Common myeloid progenitor, CD34-positive (primary cell): ENCODE results near the gene TMTC3. TPM values are rescaled to one million over a fixed set of nuclear protein-coding genes. Genes with fewer than 3 reads are reported as not detected.

Experiments used
- CTCF ChIA-PET: fragments of 350-600 bp; sonication (Branson Sonifier 250); formaldehyde crosslinking; loops from one replicate; lab custom pipeline; 2021; ENCODE audit warnings: antibody characterized with exemption; lab: Charles Lee
- POLR2A ChIA-PET: fragments of 350-600 bp; sonication (Branson Sonifier 250); formaldehyde crosslinking; loops from one replicate; lab custom pipeline; 2021; ENCODE audit warnings: antibody characterized with exemption; lab: Charles Lee
- DNase-seq, 3 donors: peaks; one replicate each; pipeline versions ENCODE4 v3.0.0 to v3.0.0-alpha.2; 2013
- H3K27ac ChIP-seq, 2 experiments: 1 replicate in 1 of 2; 2 replicates in 1 of 2; pipeline ENCODE4 v1.7.0; 2013; ENCODE audit warnings: inconsistent platforms in 2 of 2, low read length in 2 of 2, mild to moderate bottlenecking in 2 of 2, low read depth in 1 of 2, moderate library complexity in 1 of 2; ENCODE audit not compliant: severe bottlenecking in 2 of 2, insufficient read depth in 1 of 2, poor library complexity in 1 of 2
- H3K27me3 ChIP-seq, 5 experiments: replicated peaks in 2 of 5; 1 replicate in 3 of 5; 2 replicates in 2 of 5; pipeline versions ENCODE4 v1.6.1 to v1.7.0; 2013; ENCODE audit warnings: low read length in 4 of 5, mild to moderate bottlenecking in 2 of 5, moderate library complexity in 2 of 5, inconsistent platforms in 1 of 5; ENCODE audit not compliant: insufficient read depth in 5 of 5, control insufficient read depth in 4 of 5
- H3K36me3 ChIP-seq, 4 experiments: 1 replicate in 2 of 4; 2 replicates in 2 of 4; pipeline versions ENCODE4 v1.6.1 to v1.7.0; 2013; ENCODE audit warnings: low read length in 3 of 4, control low read depth in 1 of 4, mild to moderate bottlenecking in 1 of 4; ENCODE audit not compliant: control insufficient read depth in 4 of 4, insufficient read depth in 4 of 4
- H3K4me1 ChIP-seq, 4 experiments: 1 replicate in 3 of 4; 2 replicates in 1 of 4; pipeline versions ENCODE4 v1.6.1 to v1.7.1; 2013; ENCODE audit warnings: low read length in 3 of 4, mild to moderate bottlenecking in 3 of 4, control low read depth in 1 of 4, inconsistent platforms in 1 of 4, moderate library complexity in 1 of 4; ENCODE audit not compliant: control insufficient read depth in 4 of 4, insufficient read depth in 4 of 4; ENCODE audit errors: control extremely low read depth in 1 of 4
- H3K4me3 ChIP-seq, 7 experiments: 1 replicate in 4 of 7; 2 replicates in 3 of 7; pipeline versions ENCODE4 v1.5.1 to v1.7.0; 2013; ENCODE audit warnings: mild to moderate bottlenecking in 7 of 7, low read length in 6 of 7, moderate library complexity in 6 of 7, inconsistent platforms in 2 of 7, low read depth in 2 of 7, control low read depth in 1 of 7; ENCODE audit not compliant: insufficient read depth in 4 of 7, control insufficient read depth in 1 of 7; ENCODE audit errors: extremely low read depth in 1 of 7
- H3K9me3 ChIP-seq, 5 experiments: 1 replicate in 4 of 5; 2 replicates in 1 of 5; pipeline versions ENCODE4 v1.6.1 to v1.7.1; 2013; ENCODE audit warnings: low read length in 4 of 5, mild to moderate bottlenecking in 2 of 5, inconsistent platforms in 1 of 5, low read depth in 1 of 5, moderate library complexity in 1 of 5; ENCODE audit not compliant: control insufficient read depth in 4 of 5, insufficient read depth in 2 of 5; ENCODE audit errors: control extremely low read depth in 1 of 5
- WGBS: methylation state at CpG from one replicate; pipeline ENCODE4 v1.1.5; 2013; ENCODE audit not compliant: insufficient coverage; 5-methylcytosine and 5-hydroxymethylcytosine counted together
- polyA plus RNA-seq: library from polyadenylated mRNA; unstranded; fragments of 120-200 nt; gene quantifications from one replicate; pipeline ENCODE4 v1.2.1, GENCODE V29; 2013

The TMTC3 gene
- polyA plus RNA-seq = 4.8 TPM

GRCh38 chr12:88141774-88142609, at the start of gene TMTC3, which contains the start of gene CEP290:
TMTC3 (plus strand) TSS chr12:88142307; CDS start chr12:88148316, 6,009 bp downstream.
CEP290 (minus strand) TSS chr12:88142088; CDS start chr12:88141307, 781 bp downstream.
- H3K36me3 ChIP-seq = peaks cover 0 to 20% (median 6%) of the 10 kb centered on the region in 4 experiments
- ChIA-PET POLR2A (interaction anchor here (0.6 kb wide), 1 partner anchor 349 kb away, joined by 5 read pairs; no protein-coding TSS in a partner anchor), CTCF (no interaction called here)
- H3K4me3 ChIP-seq = peak within 1 kb of the TSS; percentile 81 to 98 (median 93)
- under 1% methylated on average over 45 of the region's 49 CpGs for WGBS
- peak; percentile 99 to 100 (median 99) for DNase-seq
- no peaks in the 10 kb centered on the region for H3K27me3 ChIP-seq
- H3K4me1 ChIP-seq = peaks cover 5 to 13% (median 11%) of the 10 kb centered on the region in 4 experiments
- no peaks in the 10 kb centered on the region for H3K9me3 ChIP-seq
- peak within 1 kb of the TSS; percentile 85 to 88 for H3K27ac ChIP-seq

- no peak for DNase-seq
- Histone ChIP-seq H3K4me1 (no peaks in the 10 kb centered on the region), H3K4me3 (no peak overlapping the region), H3K27me3 (no peaks in the 10 kb centered on the region), H3K9me3 (no peaks in the 10 kb centered on the region), H3K27ac (no peak overlapping the region), H3K36me3 (peaks cover 4 to 27% (median 8%) of the 10 kb centered on the region in 4 experiments)
- ChIA-PET POLR2A (no interaction called here), CTCF (no interaction called here)
These were observed 49.3 kb upstream of the TMTC3 start for GRCh38 chr12:88092771-88093170.

GRCh38 chr12:88093573-88093972, 48.5 kb upstream of the TMTC3 start:
- Histone ChIP-seq H3K9me3 (no peaks in the 10 kb centered on the region), H3K27me3 (no peaks in the 10 kb centered on the region), H3K36me3 (peaks cover 4 to 28% (median 9%) of the 10 kb centered on the region in 4 experiments), H3K4me3 (no peak overlapping the region), H3K27ac (no peak overlapping the region), H3K4me1 (no peaks in the 10 kb centered on the region)
- no CpG with 5 or more reads among the region's 4 CpGs for WGBS
- DNase-seq = no peak
- ChIA-PET POLR2A (no interaction called here), CTCF (interaction anchor here (0.9 kb wide), 1 partner anchor 8 kb away, joined by 3 read pairs; no protein-coding TSS in a partner anchor)

- DNase-seq = no peak
- CTCF ChIA-PET = interaction anchor here (0.9 to 1.5 kb wide), 5 partner anchors 10 to 885 kb away, joined by 3 to 5 read pairs (median 3); no protein-coding TSS in a partner anchor
- Histone ChIP-seq H3K4me1 (no peaks in the 10 kb centered on the region), H3K4me3 (no peak overlapping the region), H3K36me3 (peaks cover 15 to 36% (median 20%) of the 10 kb centered on the region in 4 experiments), H3K27ac (no peak overlapping the region), H3K27me3 (no peaks in the 10 kb centered on the region), H3K9me3 (no peaks in the 10 kb centered on the region)
- POLR2A ChIA-PET = no interaction called here
- WGBS = 100% methylated on average over 1 of the region's 2 CpGs
These were observed 34.1 kb upstream of the TMTC3 start for GRCh38 chr12:88108021-88108420.

GRCh38 chr12:88111074-88111652, 30.9 kb upstream of the TMTC3 start:
- no peak overlapping the region for H3K27ac ChIP-seq
- 40% methylated on average over 1 of the region's 1 CpG for WGBS
- no peaks in the 10 kb centered on the region for H3K4me1 ChIP-seq
- CTCF ChIA-PET = interaction anchor here (0.7 to 0.9 kb wide), 2 partner anchors 10 to 882 kb away, joined by 3 read pairs; no protein-coding TSS in a partner anchor
- no peaks in the 10 kb centered on the region for H3K27me3 ChIP-seq
- POLR2A ChIA-PET = no interaction called here
- peak overlapping the region in 1 of 7 experiments; percentile 57 for H3K4me3 ChIP-seq
- no peaks in the 10 kb centered on the region for H3K9me3 ChIP-seq
- peaks cover 9 to 47% (median 17%) of the 10 kb centered on the region in 4 experiments for H3K36me3 ChIP-seq
- peak; percentile 45 to 71 (median 70) for DNase-seq

GRCh38 chr12:88113871-88114270, 28.2 kb upstream of the TMTC3 start:
- Histone ChIP-seq H3K27me3 (no peaks in the 10 kb centered on the region), H3K36me3 (peaks cover 6 to 49% (median 17%) of the 10 kb centered on the region in 4 experiments), H3K4me1 (no peaks in the 10 kb centered on the region), H3K27ac (no peak overlapping the region), H3K4me3 (no peak overlapping the region), H3K9me3 (no peaks in the 10 kb centered on the region)
- WGBS = 100% methylated on average over 2 of the region's 3 CpGs
- ChIA-PET POLR2A (no interaction called here), CTCF (no interaction called here)
- DNase-seq = no peak
